ENCODE results near the gene ODAD4.

Gene ODAD4

DNA sequence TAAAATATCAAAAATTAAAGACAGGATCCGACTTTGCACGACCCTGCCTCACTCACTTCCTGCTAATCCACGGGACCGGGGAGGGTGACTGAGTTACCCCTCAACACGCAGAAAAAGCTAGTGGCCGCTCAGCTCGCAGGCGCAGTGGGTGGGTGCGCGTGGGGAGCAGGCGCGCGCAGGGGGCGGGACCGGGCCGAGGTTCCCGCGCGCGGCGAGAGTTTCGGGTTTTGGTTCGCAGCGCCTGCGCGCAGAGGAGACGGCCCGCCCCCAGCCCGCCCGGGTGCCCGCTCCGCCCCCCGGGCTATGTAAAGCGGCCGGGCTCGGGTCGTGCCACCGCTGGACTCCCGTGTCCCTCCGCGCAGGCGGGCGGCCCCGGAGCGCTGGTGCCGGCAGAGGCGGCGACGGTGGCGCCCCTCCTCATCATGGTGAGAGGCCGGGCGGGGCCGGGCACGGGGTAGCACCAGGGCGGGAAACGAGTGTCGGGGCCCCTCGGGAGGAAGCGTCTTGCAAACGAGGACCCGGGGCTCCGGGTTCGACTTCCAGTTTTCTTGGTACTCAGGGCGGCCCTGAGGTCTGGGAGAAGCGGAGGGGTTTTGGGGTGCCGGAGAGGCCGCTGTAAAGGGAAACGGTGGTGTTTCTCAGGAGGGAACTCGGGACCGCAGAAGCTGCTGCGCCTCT, 36.2 kb downstream of the ODAD4 start, which contains the start of gene CNP:
CNP (plus strand) TSS at position 333 of the 678 bp plus-strand sequence; CDS start at position 423, 90 bp downstream.
- no peak for TF ChIP-seq GATA2 (IDR thresholded peaks at IDR 0.05; ENCODE audit: low read depth, low read length)
- no peak for TF ChIP-seq GATA3 (IDR thresholded peaks at IDR 0.05; ENCODE audit: low read depth, low read length)

- no peak for TF ChIP-seq GATA3 (IDR thresholded peaks at IDR 0.05; ENCODE audit: low read depth, low read length)
- no peak for TF ChIP-seq GATA2 (IDR thresholded peaks at IDR 0.05; ENCODE audit: low read depth, low read length)
Observed at GRCh38 chr17:41967141-41967920, 36.9 kb downstream of the ODAD4 start.

DNA sequence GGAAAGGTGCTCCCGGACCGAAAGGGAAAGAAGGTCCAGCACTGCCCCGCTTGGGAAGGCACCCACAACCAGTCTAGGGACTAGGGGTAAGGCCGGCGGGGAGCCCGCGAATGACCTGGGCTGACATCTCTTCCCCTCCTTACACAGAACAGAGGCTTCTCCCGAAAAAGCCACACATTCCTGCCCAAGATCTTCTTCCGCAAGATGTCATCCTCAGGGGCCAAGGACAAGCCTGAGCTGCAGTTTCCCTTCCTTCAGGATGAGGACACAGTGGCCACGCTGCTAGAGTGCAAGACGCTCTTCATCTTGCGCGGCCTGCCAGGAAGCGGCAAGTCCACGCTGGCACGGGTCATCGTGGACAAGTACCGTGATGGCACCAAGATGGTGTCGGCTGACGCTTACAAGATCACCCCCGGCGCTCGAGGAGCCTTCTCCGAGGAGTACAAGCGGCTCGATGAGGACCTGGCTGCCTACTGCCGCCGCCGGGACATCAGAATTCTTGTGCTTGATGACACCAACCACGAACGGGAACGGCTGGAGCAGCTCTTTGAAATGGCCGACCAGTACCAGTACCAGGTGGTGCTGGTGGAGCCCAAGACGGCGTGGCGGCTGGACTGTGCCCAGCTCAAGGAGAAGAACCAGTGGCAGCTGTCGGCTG, 37.6 kb downstream of the ODAD4 start:
- TF ChIP-seq GATA3 (IDR thresholded peaks at IDR 0.05; ENCODE audit: low read depth, low read length) (no peak), GATA2 (IDR thresholded peaks at IDR 0.05; ENCODE audit: low read depth, low read length) (no peak)

DNA sequence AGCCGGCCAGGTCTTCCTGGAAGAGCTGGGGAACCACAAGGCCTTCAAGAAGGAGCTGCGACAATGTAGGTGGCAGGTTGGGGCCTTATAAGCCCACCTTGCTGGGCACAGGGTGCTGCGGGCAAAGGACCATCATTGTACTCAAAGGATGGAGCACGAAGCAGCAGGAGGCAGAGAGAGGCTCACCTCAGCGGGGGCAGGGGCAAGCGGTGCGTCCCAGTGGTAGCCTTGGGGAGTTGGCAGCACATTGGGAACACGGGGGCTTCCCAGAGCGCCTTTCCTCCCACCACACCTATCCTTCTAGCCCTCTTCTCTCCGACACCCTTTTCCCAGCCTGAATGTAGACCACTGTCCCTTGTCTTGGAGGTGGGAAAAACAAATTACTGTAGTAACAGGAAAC, 38.3 kb downstream of the ODAD4 start:
- TF ChIP-seq GATA3 (IDR thresholded peaks at IDR 0.05; ENCODE audit: low read depth, low read length) (no peak), GATA2 (IDR thresholded peaks at IDR 0.05; ENCODE audit: low read depth, low read length) (no peak)

GRCh38 chr17:41970901-41971331, 40.5 kb downstream of the ODAD4 start:
- TF ChIP-seq GATA2 (IDR thresholded peaks at IDR 0.05; ENCODE audit: low read depth, low read length) (no peak), GATA3 (IDR thresholded peaks at IDR 0.05; ENCODE audit: low read depth, low read length) (no peak)

DNA sequence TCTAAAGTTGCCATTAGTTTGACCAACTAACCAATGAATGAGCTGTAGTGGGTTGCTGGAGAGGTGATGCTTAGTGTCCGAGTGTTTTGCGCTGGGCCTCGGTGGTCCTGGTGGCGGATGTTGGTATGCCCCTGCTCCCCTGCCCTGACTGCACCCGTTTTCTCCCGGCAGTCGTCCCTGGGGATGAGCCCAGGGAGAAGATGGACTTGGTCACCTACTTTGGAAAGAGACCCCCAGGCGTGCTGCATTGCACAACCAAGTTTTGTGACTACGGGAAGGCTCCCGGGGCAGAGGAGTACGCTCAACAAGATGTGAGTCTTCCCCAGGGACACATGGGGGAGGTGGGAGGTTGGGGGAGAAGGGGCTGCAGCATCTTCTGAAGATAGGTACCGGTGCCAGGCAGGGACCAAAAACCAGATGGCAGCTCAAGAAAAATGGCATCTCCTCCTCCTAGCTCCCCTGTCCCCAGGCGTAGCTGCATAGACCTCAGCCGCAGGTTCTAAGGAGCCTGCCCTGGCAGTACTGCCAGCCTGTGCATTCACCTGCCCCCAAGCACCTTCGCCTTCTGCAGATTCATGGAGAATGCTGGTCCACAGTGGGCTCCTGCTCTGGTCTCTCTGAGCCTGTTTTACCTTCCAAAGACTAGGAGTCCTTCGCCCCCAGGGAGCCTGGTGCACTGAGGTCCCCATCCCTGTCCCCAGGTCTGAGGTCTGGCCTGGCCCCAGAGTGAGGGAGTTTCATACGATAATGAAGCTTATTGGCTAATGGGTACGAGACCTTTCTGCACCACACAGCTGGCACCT, 41.5 kb downstream of the ODAD4 start:
- TF ChIP-seq GATA3 (IDR thresholded peaks at IDR 0.05; ENCODE audit: low read depth, low read length) (no peak), GATA2 (IDR thresholded peaks at IDR 0.05; ENCODE audit: low read depth, low read length) (no peak)

DNA sequence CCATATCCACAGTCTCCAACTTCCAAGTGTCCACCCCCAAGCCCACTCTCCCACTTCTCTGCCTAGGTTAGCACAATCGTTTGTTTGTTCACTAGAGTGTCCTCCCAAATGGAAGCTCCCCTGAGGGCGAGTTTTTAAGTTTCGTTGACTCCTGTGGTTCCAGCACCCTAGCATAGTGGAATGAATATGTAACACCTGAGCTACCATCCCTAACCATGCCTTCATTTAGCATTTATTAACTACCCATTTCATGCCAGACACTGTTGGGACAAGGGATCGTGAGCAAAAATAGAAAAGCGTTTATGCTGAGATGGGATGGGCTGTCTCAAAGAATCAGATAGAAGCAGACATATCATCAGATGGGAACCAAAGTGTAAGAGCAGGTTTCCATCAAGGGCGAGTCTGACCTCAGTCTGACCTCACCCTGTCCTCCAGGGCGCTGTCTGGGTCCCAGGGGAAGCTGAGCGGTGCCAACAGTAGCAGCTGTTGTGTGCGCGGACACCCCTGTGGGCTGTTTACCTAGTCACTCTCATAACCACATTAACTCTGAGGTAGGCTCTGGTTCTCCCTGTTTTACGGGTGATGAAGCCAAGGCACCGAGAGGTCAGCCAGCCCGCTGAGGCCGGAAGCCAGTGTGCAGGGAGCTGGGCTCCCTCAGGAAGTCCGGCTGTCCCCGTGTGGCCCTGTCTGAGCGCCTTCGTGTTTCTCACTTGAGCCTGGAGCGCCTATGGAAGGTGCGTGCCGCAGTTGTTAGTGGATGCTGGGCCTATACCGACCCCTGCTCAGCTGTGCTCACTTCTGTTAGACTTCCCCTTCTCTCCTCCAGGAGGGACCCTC, 42.4 kb downstream of the ODAD4 start:
- TF ChIP-seq GATA3 (IDR thresholded peaks at IDR 0.05; ENCODE audit: low read depth, low read length) (no peak), GATA2 (IDR thresholded peaks at IDR 0.05; ENCODE audit: low read depth, low read length) (no peak)

- no peak for TF ChIP-seq GATA3 (IDR thresholded peaks at IDR 0.05; ENCODE audit: low read depth, low read length)
- no peak for TF ChIP-seq GATA2 (IDR thresholded peaks at IDR 0.05; ENCODE audit: low read depth, low read length)
Observed at GRCh38 chr17:41973408-41973811, 43.0 kb downstream of the ODAD4 start.

- no peak for TF ChIP-seq GATA2 (IDR thresholded peaks at IDR 0.05; ENCODE audit: low read depth, low read length)
- TF ChIP-seq GATA3 (IDR thresholded peaks at IDR 0.05; ENCODE audit: low read depth, low read length): no peak
Observed at GRCh38 chr17:41974031-41974430, 43.6 kb downstream of the ODAD4 start.

DNA sequence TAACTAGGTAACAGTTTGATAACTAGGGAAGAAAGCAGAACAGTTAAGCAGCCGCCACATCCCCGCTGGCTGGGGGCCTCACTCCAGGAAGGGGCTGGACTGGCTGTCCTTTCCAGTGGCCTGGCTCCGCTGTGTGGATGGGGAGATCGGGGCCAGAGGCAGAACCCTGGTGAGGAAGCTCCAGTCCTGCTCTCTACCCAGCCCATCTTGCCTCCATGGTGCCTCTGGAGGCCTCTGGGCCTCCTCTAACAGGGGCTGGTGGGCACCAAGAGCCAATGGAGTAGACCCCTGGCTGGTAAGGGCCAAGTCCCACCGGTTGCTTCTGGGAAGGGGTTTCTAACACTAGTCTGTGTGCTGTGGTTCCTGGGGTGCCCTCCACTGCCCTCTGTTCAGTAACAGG, 44.2 kb downstream of the ODAD4 start:
- TF ChIP-seq GATA2 (IDR thresholded peaks at IDR 0.05; ENCODE audit: low read depth, low read length) (no peak), GATA3 (IDR thresholded peaks at IDR 0.05; ENCODE audit: low read depth, low read length) (no peak)

DNA sequence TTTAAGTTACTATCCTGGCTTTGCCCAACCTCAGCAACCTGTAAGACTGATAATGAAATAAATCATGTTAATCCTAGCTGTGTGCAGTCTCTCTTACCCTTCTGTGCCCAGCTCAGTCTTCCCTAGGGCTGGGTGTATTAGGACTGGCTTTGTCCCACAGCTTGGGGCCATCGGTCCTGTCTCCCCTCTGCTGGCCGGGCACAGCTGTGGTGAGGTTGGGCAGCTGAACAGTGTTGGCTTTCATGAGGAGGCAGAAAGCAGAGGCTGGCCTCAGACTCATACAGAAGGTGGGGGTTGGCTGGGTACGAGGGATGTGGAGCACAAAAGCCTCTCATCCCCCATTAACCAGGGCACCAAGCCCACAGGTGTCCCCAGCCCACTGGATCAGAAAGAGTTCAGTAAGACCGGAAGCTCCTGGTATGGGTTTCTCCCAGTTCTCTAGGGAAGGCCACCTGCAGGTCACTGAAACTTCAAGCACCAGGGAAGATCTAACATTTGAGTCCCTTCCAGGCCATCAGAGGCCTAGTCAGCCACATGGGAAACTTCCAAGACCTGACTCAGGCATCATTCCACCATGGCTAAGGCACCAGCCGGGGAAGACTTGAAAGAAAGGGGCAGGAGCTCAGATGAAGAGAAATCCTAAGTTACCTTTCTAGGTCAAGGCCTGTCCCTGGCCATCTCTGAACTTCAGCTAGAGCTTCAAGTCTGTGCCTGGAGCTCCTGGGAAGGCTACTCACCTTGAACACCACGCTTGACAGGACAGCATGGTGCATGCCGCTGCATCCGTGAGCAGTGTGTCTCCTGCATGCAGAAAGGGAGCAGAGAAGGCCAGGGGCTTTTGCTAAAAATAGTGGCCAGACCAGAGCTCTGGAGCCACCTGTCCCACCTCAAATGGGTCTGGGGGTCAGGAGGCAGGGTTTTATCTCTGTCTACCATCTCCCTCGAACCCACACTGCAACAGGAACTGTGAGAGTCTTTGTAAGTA, 45.0 kb downstream of the ODAD4 start:
- TF ChIP-seq GATA2 (IDR thresholded peaks at IDR 0.05; ENCODE audit: low read depth, low read length): no peak
- no peak for TF ChIP-seq GATA3 (IDR thresholded peaks at IDR 0.05; ENCODE audit: low read depth, low read length)

All from SH-SY5Y (cell line).